HepG2 (cell line): ENCODE data around the gene CCDC85C. TPM values are rescaled to one million over a fixed set of nuclear protein-coding genes. Genes with fewer than 3 reads are reported as not detected.

Source experiments
- ARID2 ChIP-seq: sonication (generic); formaldehyde crosslinking; IDR thresholded peaks from 2 replicates; pipeline ENCODE4 v1.8.1; 2022; ENCODE audit warnings: mild to moderate bottlenecking, missing genetic modification reagents, borderline replicate concordance
- GFI1 ChIP-seq: sonication (generic); formaldehyde crosslinking; IDR thresholded peaks from 2 replicates; pipeline ENCODE4 v1.5.0; 2020; ENCODE audit warnings: missing genetic modification reagents, mild to moderate bottlenecking, borderline replicate concordance
- GZF1 ChIP-seq: sonication (generic); formaldehyde crosslinking; IDR thresholded peaks from 2 replicates; pipeline ENCODE4 v1.5.1; 2020; ENCODE audit warnings: mild to moderate bottlenecking, missing genetic modification reagents
- RCOR2 ChIP-seq: IDR thresholded peaks from 2 replicates; pipeline ENCODE4 v1.6.1; 2016; ENCODE audit warnings: missing biosample characterization, missing genetic modification reagents
- SATB2 ChIP-seq: sonication (generic); formaldehyde crosslinking; IDR thresholded peaks from 2 replicates; pipeline ENCODE4 v1.5.0; 2020; ENCODE audit warnings: missing genetic modification reagents
- ZBTB3 ChIP-seq: sonication (generic); formaldehyde crosslinking; IDR thresholded peaks from 2 replicates; pipeline ENCODE4 v1.4.0; 2020; ENCODE audit warnings: low read depth, mild to moderate bottlenecking, moderate library complexity, missing genetic modification reagents, borderline replicate concordance
- ZNF572 ChIP-seq: sonication (generic); formaldehyde crosslinking; IDR thresholded peaks from 2 replicates; pipeline ENCODE4 v1.5.1; 2020; ENCODE audit warnings: mild to moderate bottlenecking, missing genetic modification reagents
- ZNF589 ChIP-seq: sonication (generic); formaldehyde crosslinking; conservative IDR thresholded peaks from 2 replicates; pipeline ENCODE4 v1.8.0; 2022; ENCODE audit warnings: mild to moderate bottlenecking, moderate library complexity, missing genetic modification reagents
- polyA plus RNA-seq, 8 experiments: library from polyadenylated mRNA; depleted of rRNA in 3 of 8; stranded (reverse) in 7 of 8; unstranded in 1 of 8; fragments of >200 nt; fragmentation: Illumina TruSeq in 4 of 8; extraction: Trizol in 4 of 8; gene quantifications; 2 replicates each; pipeline versions ENCODE4 v1.2.1 to v1.2.3, GENCODE V29; 2011 to 2016; ENCODE audit warnings: low read depth in 4 of 8, missing spikeins in 1 of 8, mixed read lengths in 1 of 8; ENCODE audit not compliant: insufficient read depth in 1 of 8
- total RNA-seq, 5 experiments: library from RNA; depleted of rRNA; stranded (reverse); fragments of >200 nt; fragmentation: Illumina TruSeq; extraction: Trizol; gene quantifications; 2 replicates each; pipeline ENCODE4 v1.2.3, GENCODE V29; 2016; ENCODE audit warnings: low read depth in 1 of 5
- TF ChIP-seq, protein P1 (sequence below): sonication (generic); formaldehyde crosslinking; IDR thresholded peaks from 2 replicates; pipeline ENCODE4 v1.4.0; 2020; ENCODE audit warnings: missing genetic modification reagents; ENCODE audit errors: not compliant biosample characterization
- TF ChIP-seq, protein P2 (sequence below): sonication (generic); formaldehyde crosslinking; conservative IDR thresholded peaks from 2 replicates; pipeline ENCODE4 v1.4.0; 2020; ENCODE audit warnings: missing genetic modification reagents
- TF ChIP-seq, protein P3 (sequence below): sonication (generic); formaldehyde crosslinking; IDR thresholded peaks from 2 replicates; pipeline ENCODE4 v1.8.1; 2023; ENCODE audit warnings: mild to moderate bottlenecking, inconsistent platforms, moderate library complexity, missing genetic modification reagents, borderline replicate concordance
- TF ChIP-seq, protein P4 (sequence below): sonication (generic); formaldehyde crosslinking; IDR thresholded peaks from 2 replicates; pipeline ENCODE4 v1.5.0; 2020; ENCODE audit warnings: missing genetic modification reagents, mild to moderate bottlenecking, borderline replicate concordance
- TF ChIP-seq, protein P5 (sequence below): sonication (generic); formaldehyde crosslinking; IDR thresholded peaks from 2 replicates; pipeline ENCODE4 v1.5.1; 2020; ENCODE audit warnings: missing genetic modification reagents, mild to moderate bottlenecking, borderline replicate concordance
- TF ChIP-seq, protein P6 (sequence below): sonication (generic); formaldehyde crosslinking; conservative IDR thresholded peaks from 2 replicates; pipeline ENCODE4 v1.8.0; 2022; ENCODE audit warnings: missing genetic modification reagents
- TF ChIP-seq, protein P7 (sequence below): sonication (generic); formaldehyde crosslinking; IDR thresholded peaks from 2 replicates; pipeline ENCODE4 v1.5.0; 2020; ENCODE audit warnings: missing genetic modification reagents

Gene CCDC85C
- total and polyA plus RNA-seq, 2 of the 13 experiments (the other 11 are each of a cell fraction or from before 2014, with no cell fraction given): 18.8 to 43.8 TPM

DNA sequence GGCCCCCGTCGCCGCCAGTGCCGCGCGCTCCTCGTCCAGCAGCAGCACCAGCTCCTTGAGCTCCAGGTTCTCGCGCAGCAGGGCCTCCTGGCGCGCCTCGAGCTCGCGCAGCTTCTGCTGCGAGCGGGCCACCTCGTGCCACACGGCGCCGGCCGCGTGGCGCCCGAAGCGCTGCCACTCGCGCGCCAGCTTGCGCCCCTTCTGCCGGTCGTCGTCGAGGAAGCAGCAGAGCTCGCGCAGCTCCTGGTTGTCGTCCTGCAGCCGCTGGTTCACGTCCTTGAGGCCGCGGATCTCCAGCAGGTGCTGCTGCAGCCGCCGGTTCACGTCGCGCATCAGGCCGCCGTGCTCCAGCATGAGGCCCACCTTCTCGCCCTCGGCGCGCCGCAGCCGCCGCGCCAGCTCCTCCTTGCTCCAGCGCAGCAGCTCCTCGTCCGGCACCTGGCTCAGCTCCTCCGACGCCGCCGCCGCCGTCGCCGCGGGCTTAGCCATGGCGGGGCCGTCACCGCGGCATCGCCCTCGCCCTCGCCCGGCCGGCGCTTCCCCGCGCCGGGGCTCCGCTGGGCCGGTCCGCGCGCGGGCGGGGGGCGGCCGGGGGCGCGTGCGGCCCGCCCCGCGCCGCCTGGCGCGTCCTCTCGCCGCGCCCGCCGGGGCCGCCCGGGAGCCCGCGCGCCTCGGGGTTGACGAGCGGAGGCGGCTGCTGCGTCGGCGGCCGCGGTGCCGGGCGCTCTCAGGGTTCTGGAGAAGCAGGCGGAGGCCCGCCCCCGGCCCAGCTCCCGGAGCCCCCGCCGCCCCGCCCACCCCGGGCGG is at the start of gene CCDC85C (continued):
- TF ChIP-seq ZNF572 (no peak), GZF1 (CRISPR knock-in tag) (no peak; the same call in 1 of the 2 replicates), SATB2 (CRISPR knock-in tag) (peak; percentile 97), GFI1 (CRISPR knock-in tag) (peak; percentile 54; the same call in 1 of the 2 replicates), ZNF589 (CRISPR knock-in tag) (peak; percentile 94), ARID2 (CRISPR knock-in tag) (peak; percentile 75; the same call in 1 of the 2 replicates), ZBTB3 (no peak; the same call in 1 of the 2 replicates), RCOR2 (CRISPR knock-in tag) (no peak)
- TF ChIP-seq, protein P1, sequence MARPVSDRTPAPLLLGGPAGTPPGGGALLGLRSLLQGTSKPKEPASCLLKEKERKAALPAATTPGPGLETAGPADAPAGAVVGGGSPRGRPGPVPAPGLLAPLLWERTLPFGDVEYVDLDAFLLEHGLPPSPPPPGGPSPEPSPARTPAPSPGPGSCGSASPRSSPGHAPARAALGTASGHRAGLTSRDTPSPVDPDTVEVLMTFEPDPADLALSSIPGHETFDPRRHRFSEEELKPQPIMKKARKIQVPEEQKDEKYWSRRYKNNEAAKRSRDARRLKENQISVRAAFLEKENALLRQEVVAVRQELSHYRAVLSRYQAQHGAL: peak; percentile 98
- TF ChIP-seq, protein P2, sequence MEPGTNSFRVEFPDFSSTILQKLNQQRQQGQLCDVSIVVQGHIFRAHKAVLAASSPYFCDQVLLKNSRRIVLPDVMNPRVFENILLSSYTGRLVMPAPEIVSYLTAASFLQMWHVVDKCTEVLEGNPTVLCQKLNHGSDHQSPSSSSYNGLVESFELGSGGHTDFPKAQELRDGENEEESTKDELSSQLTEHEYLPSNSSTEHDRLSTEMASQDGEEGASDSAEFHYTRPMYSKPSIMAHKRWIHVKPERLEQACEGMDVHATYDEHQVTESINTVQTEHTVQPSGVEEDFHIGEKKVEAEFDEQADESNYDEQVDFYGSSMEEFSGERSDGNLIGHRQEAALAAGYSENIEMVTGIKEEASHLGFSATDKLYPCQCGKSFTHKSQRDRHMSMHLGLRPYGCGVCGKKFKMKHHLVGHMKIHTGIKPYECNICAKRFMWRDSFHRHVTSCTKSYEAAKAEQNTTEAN (CRISPR knock-in tag): peak; percentile 98
- TF ChIP-seq, protein P3, sequence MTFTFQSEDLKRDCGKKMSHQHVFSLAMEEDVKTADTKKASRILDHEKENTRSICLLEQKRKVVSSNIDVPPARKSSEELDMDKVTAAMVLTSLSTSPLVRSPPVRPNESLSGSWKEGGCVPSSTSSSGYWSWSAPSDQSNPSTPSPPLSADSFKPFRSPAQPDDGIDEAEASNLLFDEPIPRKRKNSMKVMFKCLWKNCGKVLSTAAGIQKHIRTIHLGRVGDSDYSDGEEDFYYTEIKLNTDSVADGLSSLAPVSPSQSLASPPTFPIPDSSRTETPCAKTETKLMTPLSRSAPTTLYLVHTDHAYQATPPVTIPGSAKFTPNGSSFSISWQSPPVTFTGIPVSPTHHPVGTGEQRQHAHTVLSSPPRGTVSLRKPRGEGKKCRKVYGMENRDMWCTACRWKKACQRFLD (CRISPR knock-in tag): peak; percentile 96; the same call in 1 of the 2 replicates
- TF ChIP-seq, protein P4, sequence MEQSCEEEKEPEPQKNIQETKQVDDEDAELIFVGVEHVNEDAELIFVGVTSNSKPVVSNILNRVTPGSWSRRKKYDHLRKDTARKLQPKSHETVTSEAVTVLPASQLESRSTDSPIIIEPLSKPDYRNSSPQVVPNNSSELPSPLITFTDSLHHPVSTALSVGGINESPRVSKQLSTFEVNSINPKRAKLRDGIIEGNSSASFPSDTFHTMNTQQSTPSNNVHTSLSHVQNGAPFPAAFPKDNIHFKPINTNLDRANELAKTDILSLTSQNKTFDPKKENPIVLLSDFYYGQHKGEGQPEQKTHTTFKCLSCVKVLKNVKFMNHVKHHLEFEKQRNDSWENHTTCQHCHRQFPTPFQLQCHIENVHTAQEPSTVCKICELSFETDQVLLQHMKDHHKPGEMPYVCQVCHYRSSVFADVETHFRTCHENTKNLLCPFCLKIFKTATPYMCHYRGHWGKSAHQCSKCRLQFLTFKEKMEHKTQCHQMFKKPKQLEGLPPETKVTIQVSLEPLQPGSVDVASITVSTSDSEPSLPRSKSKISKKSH (CRISPR knock-in tag): peak; percentile 88
- TF ChIP-seq, protein P5, sequence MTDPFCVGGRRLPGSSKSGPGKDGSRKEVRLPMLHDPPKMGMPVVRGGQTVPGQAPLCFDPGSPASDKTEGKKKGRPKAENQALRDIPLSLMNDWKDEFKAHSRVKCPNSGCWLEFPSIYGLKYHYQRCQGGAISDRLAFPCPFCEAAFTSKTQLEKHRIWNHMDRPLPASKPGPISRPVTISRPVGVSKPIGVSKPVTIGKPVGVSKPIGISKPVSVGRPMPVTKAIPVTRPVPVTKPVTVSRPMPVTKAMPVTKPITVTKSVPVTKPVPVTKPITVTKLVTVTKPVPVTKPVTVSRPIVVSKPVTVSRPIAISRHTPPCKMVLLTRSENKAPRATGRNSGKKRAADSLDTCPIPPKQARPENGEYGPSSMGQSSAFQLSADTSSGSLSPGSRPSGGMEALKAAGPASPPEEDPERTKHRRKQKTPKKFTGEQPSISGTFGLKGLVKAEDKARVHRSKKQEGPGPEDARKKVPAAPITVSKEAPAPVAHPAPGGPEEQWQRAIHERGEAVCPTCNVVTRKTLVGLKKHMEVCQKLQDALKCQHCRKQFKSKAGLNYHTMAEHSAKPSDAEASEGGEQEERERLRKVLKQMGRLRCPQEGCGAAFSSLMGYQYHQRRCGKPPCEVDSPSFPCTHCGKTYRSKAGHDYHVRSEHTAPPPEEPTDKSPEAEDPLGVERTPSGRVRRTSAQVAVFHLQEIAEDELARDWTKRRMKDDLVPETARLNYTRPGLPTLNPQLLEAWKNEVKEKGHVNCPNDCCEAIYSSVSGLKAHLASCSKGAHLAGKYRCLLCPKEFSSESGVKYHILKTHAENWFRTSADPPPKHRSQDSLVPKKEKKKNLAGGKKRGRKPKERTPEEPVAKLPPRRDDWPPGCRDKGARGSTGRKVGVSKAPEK (CRISPR knock-in tag): no peak
- TF ChIP-seq, protein P6, sequence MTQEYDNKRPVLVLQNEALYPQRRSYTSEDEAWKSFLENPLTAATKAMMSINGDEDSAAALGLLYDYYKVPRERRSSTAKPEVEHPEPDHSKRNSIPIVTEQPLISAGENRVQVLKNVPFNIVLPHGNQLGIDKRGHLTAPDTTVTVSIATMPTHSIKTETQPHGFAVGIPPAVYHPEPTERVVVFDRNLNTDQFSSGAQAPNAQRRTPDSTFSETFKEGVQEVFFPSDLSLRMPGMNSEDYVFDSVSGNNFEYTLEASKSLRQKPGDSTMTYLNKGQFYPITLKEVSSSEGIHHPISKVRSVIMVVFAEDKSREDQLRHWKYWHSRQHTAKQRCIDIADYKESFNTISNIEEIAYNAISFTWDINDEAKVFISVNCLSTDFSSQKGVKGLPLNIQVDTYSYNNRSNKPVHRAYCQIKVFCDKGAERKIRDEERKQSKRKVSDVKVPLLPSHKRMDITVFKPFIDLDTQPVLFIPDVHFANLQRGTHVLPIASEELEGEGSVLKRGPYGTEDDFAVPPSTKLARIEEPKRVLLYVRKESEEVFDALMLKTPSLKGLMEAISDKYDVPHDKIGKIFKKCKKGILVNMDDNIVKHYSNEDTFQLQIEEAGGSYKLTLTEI (CRISPR knock-in tag): peak; percentile 67; the same call in 1 of the 2 replicates
- TF ChIP-seq, protein P7, sequence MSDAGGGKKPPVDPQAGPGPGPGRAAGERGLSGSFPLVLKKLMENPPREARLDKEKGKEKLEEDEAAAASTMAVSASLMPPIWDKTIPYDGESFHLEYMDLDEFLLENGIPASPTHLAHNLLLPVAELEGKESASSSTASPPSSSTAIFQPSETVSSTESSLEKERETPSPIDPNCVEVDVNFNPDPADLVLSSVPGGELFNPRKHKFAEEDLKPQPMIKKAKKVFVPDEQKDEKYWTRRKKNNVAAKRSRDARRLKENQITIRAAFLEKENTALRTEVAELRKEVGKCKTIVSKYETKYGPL (CRISPR knock-in tag): peak; percentile 86; the same call in 1 of the 2 replicates
